Head of caudate nucleus (tissue), 42 donors: Measurements from ENCODE around the gene CHST2.

Experiments used
- DNase-seq, 42 donors: peaks; one replicate each; pipeline versions ENCODE4 v3.0.0 to v3.0.0-alpha.2; 2020 to 2021; ENCODE audit warnings: mixed read lengths in 7 of 42
- intact Hi-C: fragments of 100-400 bp; cut with DNase I; formaldehyde crosslinking; loops from one replicate; pipeline ENCODE4 v1.15.0; 2022

Gene CHST2

DNA sequence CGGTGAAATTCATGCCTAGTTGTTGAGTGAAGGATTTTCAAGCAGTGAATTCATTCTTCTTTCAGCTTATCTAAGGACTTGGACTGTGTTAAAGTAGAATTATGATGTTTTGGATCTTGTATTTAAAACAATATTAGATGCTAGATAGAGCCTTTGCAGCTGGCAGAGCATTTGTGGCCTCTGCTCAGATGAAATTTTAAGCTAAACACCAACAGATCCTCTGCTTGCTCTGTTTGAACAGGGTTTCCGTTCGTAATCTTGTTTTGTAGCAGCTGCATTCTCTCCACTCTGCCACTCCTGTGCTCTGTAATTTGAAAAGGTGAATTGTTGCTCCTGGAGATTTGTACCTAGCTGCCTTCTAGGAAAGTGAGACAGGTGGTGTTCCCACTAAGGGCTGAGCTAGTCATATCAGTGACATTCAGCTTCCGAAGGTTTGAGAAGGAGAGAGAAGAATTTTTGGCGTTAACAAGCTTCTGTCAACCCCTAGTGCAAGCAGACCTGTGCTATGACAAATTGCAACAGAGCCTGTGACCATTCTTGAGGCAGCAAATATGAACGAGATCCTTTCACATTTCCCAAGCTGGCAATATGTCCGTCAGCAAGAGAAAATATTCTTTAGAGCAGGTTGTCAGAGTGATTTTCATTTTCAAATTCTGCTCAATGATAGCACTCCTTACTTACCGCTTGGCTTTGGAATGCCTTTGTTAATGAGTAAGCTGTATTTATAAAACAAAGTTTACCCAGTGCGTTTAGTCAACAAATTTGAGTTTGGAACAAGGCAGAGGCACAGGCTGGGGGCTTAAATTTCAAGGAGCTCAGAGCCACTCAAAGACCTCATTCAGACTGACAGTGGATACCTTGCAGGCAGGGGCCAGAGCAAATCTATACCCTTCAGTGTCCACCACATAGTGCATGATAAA is 5.3 kb downstream of the CHST2 start:
- intact Hi-C loops: no loop called here
- peak in 2 of 42 donors; percentile 12 for DNase-seq

DNA sequence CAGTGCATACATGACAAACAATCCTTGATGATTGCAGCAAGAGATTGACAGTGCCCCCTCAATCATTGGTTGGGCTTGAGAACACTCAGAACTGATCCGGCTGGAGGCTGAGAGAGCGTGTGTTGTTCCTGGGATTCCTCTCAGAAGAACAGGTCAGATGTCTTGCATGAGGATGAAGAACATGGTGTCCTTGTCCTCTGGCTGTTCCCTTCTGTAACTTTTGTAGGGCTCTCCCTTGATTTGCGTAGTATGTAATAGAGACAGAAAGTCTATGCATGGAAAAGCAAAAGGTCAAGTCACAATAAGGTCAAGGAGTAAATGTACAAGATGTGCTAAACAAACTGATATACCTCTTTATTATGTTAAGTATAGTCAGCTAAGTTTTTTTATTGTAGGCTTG is 8.2 kb downstream of the CHST2 start:
- DNase-seq: no peak
- intact Hi-C loops: no loop called here

DNA sequence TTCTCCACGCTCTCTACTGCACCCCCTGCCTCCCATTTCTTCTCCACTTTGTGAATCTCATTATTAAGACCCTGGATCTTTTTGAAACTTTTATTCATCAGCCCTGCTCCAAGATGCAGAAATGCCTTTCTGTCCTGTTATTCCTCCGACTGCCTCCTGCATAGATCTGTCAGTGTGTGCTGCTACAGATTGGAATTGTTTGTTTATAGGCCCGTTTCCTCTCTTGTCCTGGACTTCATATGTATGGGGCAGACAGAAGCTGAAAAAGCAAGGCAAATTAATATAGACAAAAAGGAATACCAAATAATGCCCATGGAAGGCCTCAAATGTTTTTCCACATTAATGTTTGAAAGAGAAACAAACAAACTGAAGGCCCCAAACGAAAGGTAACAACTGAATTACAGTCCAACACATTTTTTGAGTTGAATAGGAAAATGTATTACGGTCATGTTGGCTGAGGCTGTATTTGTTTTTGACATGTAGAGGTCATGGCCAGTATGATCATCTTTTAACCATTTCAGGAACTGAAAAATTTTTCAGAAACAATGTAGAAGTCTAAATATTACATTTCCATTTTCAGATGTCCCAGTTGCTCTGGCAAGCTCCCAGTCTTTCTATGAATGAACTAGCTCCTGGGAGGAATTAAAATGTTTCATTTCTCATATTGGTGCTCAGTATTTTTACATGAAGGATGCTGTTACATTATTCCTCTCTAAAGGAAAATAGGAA is 8.8 kb downstream of the CHST2 start:
- intact Hi-C loops: no loop called here
- DNase-seq: no peak

DNA sequence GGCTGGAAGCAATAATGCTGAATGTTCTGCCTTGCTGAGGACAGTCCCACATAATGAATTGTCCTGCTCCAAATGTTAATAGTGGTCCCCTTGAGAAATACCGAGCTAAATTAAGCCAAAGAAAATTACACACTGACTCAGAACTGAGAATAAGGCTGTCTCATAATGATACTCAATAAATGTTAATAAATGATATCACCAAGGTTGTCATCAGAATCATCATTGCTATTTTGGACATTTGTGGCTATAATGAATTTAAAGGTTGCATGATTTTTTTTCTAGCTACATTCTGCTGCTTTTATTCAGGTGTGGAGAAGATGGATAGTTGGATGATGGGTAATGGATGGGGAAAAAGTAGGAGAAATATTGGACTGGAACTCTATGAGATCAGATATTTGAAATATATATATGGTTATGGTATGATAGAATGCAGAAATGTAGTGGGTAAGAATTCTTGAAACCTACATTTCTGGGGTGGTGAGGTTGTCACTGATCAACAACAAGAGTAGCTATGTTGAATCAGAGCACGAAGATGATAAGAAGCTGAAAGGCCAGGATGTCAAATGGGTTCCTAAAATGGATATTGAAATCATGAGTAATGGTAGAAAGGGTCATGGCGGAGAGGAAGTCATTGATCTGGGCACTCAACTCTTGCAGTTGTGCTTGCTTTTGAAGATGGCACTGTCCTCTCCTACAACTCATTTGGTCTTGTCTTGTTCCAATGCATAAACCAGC is 12.8 kb downstream of the CHST2 start:
- intact Hi-C loops: no loop called here
- DNase-seq: no peak

DNA sequence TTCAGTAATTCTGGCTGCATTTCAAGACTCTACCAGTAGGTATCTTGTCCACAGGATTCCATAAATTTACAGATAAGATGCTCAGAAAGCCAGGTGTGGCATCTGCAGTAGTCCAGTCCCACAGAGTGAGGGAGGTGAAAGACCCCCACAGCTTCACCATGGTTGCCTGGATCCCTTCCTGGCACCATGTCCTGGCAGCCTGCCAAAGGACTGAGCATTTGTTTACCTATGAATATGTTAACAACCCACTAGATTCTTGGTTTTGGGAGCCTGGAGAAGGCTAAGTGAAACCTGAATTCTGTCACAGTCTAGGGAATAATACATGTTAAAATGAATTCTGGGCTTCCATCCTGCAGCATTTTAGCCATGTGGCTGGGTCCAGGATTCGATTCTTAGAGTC is 14.9 kb downstream of the CHST2 start:
- intact Hi-C loops: no loop called here
- peak in 21 of 42 donors; percentile 14 to 65 (median 32) for DNase-seq

DNA sequence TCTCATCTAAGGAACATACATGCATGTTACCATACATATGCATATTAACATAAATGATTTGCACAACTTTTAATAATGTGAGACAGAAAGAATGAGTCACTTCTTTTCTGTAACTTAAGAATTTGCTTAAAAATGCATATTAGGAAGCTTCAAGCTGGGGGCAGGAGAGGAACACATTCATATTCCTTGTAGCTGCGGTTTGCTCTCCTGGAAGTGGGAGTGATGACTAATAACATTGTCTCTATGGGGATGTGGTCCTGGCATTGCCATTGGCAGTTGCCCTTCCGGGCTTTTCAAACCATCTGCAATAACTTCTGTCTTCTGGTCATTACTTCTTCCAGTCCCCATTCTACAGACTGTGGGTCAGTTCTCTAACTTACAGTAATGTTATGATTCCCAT is 15.6 kb downstream of the CHST2 start:
- DNase-seq: peak in 31 of 42 donors; percentile 9 to 85 (median 41)
- intact Hi-C loops: no loop called here

DNA sequence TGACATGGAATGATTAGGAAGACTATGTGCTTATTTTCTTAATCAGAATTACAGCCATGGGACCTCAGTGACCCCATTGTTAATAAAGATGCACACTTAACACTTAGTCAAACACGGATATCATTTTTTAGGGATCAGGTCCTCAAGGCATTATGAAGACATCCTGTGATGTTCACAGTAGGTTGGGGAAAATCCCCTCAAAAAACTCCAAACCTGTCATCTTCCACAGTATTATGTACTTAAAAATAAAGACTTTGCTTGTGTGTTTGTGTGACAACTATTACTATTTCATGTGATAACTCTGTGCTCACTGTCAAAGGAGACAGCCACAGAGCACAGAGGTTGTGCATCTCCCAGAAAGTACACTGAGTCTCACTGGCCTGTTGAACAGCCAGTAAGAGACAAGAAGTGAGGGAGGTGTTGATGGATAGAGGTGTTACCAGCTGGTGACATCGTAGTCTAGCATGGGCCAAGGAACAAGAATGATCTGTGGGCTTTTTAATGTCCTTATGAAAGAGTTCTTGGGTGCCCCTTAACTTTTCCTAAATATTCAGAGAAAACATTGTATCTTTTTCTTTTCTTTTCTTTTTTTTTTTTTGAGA is 18.0 kb downstream of the CHST2 start:
- intact Hi-C loops: no loop called here

DNA sequence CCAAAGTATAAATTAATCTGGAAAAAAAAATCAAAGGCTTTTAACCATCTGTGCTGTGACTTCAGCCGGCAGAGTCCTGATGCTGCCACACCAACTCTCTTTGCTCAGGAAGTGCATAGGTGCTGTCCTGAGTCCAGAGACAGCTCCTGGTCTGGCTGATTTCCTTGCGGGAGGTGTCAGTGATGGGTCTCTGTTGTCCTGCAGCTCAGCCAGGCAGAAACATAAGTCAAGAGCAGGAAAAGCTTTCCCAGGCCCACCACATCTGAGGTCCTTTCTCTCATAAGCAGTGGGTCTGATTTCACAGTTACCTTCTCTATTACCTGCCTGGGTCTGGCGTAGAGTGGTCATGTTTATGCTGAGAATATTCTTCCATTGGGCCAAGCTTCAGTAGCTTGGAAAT is 19.4 kb downstream of the CHST2 start:
- no peak for DNase-seq
- intact Hi-C loops: no loop called here

More for the DNA sequence above, 18.0 kb downstream of the CHST2 start:
- DNase-seq: no peak

DNA sequence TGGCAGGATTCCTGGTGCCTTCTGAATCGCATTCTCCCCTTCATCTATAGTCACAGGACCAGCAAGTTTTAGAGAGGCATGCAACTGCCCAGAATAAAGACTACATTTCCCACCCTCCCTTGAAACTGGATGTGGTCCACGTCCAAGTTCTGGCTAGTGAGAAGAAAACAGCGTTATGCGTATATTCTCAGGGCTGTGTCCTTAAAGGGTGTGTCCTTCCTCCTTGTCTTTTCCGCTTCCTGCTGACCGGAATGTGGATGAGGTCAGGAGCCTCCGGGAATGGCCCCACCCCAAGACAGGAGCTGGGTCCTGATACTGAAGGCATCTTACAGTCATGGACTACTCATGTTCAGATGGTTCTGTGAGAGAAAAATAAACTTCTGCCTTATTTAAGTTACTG is 20.2 kb downstream of the CHST2 start:
- DNase-seq: no peak

DNA sequence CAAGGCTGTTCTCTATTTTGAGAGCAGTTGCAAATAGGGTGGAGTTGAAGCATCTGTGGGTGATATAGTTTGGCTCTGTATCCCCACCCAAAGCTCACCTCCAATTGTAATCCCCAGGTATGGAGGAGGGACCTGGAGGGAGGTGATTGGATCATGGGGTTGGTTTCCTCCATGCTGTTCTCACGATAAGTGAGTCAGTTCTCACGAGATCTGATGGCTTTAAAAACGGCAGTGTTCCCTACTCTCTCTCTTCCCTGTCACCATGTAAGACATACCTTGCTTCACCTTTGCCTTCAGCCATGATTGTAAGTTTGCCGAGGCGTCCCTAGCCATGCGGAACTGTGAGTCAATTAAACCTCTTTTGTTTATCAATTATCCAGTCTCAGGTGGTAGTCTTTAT is 21.0 kb downstream of the CHST2 start:
- intact Hi-C loops: no loop called here
- no peak for DNase-seq

More for the DNA sequence above, 20.2 kb downstream of the CHST2 start:
- intact Hi-C loops: no loop called here

DNA sequence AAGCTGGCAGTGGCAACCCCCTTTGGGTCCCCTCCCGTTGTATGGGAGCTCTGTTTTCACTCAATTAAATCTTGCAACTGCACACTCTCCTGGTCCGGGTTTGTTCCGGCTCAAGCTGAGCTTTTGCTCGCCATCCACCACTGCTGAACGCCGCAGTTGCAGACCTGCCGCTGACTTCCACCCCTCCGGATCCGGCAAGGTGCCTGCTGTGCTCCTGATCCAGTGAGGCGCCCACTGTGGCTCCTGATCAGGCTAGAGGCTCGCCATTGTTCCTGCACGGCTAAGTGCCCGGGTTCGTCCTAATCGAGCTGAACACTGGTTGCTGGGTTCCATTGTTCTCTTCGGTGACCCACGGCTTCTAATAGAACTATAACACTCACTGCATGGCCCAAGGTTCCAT is 22.8 kb downstream of the CHST2 start:
- intact Hi-C loops: no loop called here
- no peak for DNase-seq

DNA sequence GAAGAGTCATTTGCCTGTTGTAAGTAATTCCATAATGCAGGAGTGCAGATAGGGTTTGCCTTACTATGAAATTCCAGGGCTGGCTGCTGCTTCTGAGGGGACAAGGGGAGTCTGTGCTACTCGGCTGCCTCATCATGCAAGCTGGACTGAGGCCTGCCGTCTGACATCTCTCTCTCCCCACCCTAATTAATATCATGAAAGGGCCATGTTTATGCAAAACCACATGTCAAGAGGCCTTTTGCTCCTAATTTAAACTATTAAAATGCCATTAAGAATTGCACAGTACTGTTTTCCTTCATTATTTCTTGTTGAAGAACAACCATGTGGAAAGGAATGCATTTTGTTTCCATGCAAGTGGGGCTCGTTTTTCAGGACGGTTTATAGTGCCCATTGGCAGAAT is 26.3 kb downstream of the CHST2 start:
- intact Hi-C loops: no loop called here
- DNase-seq: no peak

DNA sequence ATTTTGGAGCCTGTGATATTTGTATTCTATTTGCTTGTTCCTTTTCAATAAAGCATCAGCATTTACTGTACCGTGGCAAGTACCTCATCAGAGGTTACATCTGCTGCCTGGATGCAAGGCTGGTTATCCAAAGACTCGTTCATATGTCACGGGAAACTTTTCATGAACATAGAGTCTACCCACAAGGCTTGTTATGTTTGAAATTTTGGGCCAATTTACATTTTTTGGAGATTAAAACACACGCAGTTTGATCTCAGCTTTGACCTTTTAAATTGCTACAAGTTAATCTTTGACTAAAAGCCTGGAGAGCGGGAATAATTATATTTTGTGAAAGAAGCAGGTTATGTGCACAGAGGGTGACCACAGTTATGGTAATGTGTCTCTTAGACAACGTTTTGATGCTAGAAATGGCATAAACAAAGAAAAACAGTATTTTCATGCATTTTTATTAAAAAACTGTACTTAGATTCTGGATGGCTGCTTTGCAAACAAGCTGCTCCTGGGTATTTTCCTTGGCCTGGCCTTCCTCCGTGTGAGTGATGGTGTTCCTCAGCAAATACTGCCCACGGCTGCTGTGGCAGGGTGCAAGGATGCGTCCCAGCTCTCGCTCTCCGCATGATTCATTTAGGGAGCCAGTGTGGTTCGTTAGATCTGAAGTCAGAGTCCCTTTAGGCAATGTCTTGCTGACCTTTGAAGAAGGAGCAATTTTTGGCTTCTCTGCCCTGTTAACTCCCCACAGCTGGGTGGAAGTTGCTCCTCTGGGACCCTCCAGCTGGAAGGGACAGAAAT is 27.1 kb downstream of the CHST2 start:
- intact Hi-C loops: no loop called here
- no peak for DNase-seq

DNA sequence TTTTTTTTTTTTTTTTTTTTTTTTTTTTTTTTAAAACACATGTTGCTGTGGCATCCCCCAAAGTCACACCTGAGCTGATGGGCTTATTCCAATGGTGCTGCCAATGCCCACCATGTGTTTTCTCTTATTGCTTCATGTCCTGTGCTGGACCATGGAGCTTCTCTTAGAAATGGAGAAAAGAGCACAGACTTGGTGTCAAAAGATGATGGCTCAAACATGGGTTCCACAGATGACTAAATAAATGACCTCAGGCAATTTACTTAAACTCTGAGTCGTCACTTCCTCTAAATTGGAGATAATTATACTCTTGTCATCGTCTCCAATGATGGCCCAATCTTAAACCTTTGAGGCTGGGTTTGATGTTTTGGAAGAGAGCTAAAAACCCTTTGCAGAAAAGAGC is 28.1 kb downstream of the CHST2 start:
- intact Hi-C loops: no loop called here
- no peak for DNase-seq

DNA sequence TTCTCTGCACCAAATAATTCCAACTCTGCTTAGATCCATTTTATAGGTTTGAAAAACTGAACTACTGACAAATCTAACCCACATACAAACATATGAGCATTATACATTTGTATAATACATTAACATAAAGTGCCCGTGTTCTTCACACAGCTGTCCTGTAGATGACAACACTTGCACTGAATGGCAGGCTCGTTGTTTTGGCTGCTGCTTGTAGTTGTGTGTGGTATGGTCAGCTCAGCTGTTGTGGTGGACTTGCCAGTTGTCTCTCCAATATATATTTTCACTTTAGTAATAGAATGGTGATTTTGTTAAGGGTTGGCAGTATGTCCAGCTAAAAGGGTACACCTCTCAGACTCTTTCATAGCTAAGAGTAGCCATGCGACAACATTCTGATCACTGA is 30.5 kb downstream of the CHST2 start:
- DNase-seq: no peak
- intact Hi-C loops: no loop called here

DNA sequence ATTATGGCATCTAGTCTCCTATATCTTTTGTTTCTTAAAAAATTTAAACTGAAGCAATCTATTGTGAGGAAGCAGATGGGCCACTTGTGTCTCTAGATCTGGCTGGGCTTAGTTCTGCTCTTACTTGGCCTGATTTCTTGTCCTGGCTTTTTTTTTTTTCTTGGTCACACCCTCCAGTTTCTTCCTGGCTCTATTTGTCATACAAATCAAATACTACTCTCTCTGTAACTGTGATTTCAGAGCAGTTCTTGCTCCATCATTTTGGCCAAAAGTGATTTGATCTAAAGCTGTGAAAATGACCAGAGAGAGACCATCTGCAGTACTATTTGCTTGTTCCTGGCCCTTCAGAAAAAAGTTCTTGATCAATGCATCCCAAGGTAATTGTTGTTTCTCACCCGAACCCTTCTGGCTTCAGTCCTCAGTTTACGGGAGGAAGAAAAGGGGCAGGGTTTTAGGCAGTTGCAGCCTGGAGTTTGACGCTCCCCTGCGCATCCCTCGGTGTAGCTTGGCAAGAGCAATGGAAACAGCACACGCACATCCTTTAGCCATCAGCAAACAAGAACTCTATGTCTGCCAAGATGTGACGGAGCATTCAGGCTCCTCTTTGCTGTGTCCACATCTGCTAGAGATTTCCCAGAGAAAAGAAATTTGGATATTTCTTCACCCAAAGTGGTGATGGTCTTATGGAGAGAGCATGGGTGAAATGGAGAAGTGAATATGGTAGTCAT is 31.6 kb downstream of the CHST2 start:
- intact Hi-C loops: no loop called here
- no peak for DNase-seq

DNA sequence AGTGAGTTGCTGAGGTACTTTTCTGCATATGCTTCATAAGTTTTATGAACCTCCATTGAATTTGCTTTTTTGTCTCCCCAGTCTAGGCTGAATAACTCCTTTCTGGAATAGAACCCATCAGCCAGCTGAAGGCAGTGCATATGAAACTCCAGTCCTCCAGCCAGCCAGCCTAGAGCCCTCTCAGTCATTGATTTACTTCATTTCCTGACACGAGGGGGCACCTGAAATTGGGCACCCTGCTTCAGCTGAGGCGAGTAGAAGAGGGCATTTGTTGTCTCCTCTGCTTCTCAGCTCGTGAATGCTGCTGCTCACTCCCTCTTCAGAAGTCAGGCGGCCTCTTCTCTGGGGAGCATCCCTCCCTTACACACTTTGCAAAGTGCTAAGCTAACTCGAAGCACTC is 32.5 kb downstream of the CHST2 start:
- intact Hi-C loops: no loop called here
- DNase-seq: no peak

DNA sequence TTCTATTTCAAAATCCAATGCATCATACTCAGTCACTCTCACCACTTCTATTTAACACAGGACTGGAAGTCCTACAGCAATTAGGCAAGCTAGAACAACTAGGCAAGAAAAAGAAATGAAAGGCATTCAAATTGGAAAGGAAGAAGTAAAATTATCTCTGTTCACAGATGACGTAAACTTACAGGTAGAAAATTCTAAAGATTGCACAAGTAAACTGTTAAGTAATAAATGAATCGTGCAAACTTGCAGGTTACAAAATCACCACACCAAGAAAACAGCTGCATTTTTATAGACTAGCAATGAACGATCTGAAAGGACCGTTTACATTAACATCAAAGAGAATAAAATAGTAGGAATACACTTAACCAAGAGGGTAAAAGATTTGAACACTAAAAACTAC is 36.2 kb downstream of the CHST2 start:
- intact Hi-C loops: no loop called here
- DNase-seq: no peak
